HG03039 (cell line): Measurements from ENCODE around the gene NSUN7.
"Not testable (repeated sequence)": the region's sequence is repeated elsewhere in the genome, so short reads cannot be mapped to it uniquely, and the experiment has no call there.

ENCODE experiments used
- ATAC-seq: cut with Tn5 transposase; IDR thresholded peaks from one replicate; pipeline ENCODE4 v1.9.1; 2021; ENCODE audit warnings: mild to moderate bottlenecking, moderate library complexity; ENCODE audit not compliant: unreplicated experiment

The NSUN7 gene

DNA sequence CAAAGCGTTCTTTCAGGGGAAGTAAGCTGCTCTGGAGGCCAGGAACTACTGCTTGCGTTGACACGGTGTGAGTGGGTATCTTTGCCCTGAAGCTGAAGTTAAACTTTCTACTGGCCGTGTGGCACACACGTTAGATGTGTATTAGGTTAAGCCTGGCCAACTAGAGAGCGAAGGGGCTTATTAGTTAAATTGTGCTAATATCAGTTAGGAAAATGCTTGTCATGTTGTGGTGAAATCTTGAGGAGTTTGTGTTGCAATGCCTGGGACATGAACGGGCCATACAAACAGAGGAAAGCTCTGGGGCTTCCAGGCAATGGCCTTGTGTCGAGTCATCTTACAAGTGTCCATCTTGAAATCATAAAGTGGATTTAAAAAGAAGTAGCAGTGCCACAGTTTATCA, 62.6 kb downstream of the NSUN7 start:
- no peak for ATAC-seq

DNA sequence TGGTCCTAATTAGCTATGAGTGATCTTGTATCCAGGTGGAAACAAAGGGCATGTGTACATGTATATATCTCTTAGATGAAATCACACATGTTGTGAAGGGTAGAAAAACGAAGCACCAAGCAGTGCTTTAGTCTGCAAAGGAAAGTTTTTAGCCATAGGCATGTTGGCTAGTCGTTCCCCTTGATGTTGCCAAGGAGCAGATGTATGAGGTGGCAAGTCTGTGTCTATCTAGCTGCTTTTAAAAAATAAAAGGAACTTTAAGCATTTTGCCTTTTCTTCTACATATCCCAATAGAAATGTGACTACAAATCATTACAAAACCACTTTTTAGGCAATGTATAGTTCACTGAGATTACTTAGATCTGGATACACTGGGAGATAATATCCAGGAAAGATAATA, 63.1 kb downstream of the NSUN7 start:
- ATAC-seq, result no peak

DNA sequence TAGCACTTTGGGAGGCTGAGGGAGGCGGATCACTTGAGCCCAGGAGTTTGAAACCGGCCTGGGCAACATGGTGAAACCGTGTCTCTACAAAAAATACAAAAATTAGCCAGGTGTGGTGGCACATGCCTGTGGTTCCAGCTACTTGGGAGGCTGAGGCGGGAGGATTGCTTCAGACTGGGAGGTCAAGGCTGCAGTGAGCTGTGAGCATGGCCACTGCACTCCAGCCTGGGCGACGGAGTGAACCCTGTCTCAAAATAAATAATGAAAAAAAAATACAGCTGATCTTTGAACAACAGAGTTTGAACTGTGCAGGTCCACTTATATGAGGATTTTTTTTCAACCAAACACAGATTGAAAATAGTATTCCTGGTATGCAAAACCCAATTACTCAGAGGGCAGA, 67.4 kb downstream of the NSUN7 start:
- ATAC-seq, result not testable (repeated sequence)

DNA sequence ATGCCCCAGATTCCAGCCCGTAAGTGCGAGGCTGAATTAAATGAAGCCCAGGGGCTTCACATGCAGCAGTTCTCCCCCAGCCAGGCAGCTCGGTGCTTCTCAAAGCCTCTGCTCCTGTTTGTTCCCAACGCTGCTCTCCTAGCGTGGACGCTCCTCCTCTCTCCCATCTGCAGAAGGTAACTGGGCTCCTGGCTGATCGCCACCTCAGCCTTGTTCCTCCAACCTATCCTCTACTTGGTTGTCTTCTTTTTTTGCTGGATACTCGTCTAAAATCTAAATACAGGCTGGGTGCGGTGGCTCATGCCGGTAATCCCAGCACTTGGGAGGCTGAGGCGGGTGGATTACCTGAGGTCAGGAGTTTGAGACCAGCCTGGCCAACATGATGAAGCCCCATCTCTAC, 70.3 kb downstream of the NSUN7 start:
- ATAC-seq, result no peak

DNA sequence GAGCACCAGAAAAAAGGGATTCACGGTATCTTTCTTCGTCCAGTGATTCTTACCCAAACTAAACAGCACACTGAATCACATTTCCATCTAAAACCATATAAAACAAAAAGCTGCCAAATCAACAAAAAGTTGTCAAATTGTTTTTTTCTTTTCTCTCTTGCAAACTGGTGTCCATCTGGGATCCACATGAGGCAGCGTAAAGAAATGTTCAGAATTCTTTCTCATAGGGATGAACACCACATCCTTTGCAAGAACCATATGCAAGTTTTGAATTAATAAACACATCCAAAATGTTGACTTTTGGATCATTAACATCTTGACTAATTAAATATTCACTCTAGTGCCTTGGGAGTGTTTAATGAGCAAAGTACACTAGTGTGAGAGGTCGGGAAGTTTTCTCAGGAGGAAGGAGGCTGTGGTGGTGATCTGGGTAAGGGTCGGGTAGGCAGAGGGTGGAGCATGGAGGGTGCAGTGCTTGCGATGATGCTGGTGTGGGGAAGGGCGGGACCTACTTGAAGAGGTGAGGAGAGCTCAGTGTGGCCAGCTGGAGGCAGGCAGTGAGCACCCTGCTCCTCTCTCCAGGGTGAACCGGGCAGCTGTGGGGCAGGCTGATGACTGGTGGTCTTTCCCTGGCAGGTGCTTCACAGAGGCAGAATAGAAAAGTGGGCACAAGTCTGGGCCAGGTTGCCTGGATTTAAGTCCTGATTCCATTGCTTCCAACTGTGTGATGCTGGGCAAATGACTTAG, 72.8 kb downstream of the NSUN7 start:
- ATAC-seq, result no peak

DNA sequence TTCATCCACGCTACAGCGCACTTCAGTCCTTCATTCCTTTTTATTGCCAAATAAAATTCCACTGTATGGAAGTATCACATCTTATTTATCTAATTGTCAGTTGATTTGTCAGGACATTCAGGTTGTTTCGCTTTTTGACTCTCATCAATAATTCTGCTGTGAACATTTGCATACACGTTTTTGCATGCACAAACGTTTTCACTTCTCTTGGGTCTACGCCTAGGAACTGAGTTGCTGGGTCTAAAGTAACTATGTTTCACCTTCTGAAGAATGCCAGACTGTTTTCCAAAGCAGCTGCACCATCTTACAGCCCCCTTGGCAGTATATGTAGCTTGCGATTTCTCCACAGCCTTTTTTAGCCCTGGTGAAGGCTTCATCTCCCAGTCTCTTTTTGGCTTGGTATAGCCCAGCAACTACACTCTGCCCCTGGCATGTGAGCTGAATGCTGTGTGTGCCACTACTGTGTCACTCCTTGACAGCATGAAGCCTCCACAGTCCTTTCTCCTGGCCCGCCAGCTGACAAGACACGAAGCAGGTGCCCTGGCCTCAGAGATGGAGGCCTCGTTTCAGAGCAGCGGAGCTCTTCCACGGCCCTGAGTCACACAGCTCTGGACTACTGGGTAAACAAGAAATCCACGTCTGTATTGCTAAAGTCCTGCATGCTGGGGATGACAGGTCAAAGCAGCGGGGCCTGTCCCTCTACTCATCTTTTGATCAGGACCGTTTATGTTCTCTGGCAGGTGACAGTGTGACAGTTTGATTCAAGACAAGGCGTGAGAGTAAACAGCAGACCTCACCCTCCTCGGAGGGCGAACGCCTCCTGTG, 75.5 kb downstream of the NSUN7 start:
- no peak for ATAC-seq

DNA sequence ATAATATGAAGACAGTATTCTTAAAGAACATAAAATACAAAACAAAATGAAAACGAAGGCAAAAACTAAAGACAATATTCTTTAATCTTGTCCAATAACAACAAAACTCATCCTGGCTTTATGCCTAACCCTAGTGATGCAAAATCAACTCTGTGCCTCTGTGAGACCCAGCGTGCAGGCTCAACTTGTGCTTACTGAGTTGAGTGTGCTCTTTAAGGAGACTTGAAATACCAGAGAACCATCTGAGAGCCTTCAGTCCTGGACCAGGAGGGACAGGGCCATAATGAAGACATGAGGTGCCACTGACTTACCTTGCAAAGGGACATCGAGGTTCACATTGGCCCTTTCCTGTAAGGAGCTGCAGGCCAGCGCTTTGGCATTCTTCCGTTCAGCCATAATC, 77.1 kb downstream of the NSUN7 start:
- ATAC-seq, result no peak

DNA sequence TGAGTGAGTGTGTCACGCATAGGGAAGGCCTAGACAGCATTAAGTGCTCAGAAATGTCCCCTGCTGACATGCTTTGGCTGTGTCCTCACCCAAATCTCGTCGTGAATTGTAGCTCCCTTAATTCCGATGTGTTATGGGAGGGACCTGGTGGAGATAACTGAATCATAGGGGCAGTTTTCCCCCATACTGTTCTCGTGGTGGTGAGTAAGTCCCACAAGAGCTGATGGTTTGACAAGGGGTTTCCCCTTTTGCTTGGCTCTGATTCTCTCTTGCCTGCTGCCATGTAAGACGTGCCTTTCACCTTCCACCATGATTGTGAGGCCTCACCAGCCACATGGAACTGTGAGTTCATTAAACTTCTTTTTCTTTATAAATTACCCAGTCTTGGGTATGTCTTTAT, 78.0 kb downstream of the NSUN7 start:
- no peak for ATAC-seq

DNA sequence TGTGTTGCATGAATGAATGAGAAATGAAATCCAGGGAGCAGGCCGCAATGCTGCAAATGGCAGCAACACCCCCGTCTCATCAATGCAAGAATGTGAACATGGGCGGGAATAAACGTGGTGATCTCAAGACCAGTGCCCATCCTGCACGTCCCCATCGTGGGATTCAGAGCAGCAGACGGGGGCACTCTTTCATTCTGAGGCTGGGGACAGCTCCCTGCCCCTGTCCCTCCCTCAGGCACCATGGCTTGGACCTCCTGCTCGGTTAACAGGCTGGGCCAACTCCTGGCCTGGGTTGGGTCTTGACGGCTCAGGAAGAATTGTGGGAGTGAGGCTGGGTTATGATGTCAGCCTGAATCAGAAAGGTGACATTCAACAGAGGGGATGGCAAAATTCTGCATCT, 78.9 kb downstream of the NSUN7 start:
- no peak for ATAC-seq

DNA sequence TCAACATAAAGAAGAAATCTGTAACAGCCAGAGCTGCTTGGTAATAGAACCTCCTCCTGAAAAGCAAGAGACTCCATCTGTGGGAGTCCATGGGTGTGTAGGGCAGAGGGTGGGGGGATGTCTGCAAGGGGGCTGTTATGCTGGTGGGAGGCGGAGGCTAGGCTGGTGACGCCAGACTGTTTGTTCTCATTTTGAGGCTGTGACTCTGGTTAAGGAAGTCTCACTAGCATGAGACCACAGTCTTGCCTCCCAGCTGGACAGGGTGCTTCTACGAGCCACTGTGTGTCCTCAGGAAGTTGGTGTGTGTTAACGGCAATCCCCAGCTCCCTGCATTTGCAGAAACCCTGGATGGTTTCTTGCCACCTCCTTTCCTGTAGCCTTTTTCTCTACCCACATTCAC, 79.8 kb downstream of the NSUN7 start:
- no peak for ATAC-seq

DNA sequence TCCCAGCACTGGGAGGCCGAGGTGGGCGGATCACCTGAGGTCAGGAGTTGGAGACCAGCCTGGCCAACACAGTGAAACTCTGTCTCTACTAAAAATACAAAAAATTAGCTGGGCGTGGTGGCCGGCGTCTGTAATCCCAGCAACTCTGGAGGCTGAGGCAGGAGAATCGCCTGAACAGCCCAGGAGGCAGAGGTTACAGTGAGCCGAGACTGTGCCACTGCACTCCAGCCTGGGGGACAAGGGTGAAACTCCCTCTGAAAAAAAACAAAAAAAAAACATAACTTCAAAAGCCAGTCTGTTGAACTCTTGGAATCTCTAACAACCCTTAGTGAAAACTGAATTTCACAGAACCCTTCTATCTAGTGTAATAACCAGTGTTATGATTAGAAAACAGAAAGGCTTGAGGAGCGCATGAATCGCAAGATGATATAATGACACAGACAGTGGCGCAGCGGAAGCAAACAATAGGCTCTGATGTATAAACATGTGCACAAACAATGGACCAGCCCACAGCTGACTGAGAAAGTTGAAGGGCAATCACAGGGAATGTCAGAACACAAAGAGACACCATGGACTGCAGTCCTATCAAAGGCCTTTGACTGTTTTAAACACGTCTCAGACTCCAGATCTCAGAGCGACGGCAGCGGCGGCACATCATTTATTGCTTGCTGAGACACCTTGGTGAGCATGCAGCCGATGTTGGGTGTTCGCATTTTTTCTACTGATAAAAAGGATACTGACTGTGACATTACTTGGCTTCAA, 81.6 kb downstream of the NSUN7 start:
- no peak for ATAC-seq

DNA sequence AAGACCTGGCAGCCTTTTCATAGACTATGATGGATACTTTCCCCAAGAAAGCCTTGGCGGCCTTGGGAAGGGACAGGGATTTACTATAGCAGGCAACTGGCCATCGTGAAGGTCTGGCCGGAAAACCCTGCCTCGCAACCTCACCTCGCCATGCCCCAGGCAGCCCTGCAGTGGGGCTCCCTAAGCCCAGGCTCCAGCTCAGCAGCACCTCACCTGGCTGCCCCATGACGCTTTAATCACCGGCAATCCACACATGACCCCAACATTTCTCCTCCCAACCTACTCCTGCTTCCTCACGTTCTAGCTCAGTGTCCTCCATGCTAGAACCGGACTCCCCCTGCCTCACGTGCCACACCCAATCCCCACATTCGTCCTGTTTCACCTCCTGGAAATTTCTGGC, 82.4 kb downstream of the NSUN7 start:
- ATAC-seq, result no peak

DNA sequence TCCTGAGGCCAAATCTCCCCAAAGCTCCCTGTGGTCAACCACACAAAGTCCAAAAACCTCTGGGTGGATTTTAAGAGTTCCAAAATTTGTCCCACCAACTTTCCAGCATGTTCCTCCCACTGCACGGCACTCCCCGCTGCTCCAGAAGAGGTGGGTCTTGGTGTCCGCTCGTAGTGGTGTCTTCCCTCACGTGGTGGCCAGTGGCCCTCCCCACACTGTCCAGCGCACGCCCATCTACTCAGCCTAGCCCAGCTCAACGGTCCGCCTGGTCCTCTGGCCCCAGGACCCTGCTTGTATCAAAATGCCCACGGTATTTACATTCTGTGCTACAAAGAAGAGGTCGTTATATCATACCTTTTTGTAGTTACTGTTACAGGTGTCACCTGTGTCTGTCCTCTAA, 83.5 kb downstream of the NSUN7 start:
- no peak for ATAC-seq

DNA sequence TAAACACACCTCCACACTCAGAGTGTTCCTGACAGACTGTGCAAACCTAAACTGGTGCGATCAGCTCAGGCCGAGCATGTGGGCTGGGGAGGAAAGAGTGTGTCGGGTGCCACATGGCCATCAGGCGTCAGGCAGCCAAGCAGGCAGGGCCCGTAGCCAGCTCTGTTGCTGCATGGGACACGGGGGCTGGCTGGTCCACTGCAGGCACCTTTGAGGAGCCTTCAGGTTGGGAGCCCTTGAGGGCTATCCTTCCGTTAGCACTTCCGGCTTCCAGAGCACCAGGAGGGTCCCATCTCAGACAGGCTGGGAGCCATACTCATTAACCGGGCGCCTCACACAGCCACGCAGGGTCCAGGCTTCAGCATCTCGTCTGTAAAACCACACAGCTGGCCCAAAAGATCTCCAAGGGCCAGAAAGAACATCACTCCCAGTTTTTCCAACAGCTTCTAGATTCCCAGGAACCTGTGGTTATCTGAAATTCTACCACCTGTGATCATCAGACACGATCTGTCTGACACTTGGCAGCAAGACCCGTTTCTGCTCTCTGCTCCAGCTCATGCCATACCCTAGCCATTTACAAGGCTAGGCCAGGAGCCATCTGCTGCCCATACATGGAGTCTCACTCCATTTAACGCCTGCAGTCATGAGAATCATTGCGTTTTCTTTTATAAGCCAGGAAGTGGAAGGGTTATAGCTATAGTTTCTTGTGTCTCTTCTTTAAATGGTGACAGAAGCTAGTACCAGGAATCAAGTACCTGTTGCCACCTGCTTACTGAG, 87.5 kb downstream of the NSUN7 start:
- no peak for ATAC-seq

DNA sequence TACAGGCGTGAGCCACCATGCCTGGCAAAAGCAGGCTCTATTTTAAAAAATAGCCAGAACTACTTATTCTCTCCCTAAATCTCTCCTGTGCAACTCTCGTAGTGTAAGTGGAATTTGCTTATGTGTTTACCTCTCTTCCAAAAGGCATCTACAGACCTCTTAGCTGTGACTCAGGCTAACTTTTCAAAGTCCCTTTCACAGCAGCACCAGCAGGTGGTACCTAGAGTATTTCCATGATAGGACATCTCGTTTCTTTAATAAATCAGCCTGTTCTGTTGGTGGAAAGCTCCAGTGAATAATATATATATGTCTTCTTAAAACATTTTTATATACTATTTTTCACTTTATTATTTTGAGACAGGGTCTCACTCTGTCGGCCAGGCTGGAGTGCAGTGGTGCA, 89.0 kb downstream of the NSUN7 start:
- ATAC-seq, result no peak

DNA sequence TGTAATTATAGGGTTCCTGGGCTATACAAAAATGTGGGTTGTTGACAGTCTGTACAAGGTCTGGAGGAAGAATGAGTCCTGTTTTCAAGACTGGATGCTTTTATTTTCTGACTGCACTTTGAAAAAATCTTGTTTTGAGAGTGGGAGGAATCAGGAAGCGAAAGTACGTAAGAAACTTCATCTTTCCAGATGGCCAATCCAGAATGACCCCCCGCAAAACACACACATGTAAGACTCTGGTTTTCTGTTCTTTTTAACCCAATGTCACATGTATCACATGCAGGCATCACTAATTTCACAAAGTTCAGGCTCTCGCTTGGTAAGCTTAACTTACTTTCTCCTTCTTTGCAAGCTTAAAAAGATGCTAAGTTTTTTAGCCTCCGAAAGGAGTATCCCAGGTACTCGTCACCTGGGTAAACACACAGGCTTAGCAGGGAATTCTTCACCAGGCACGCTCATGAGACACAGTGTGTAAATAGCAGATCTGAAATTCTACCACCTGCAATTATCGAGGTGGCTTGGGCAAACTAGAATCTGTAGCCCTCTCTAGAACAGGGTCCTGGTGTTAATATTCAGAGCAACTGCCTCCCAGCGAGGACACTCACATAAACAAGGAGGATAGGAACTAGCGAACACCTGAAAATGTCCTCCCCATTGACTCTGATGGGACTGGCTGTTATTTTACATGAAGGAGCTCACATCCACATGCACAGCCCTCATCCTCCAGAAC, 90.7 kb downstream of the NSUN7 start:
- ATAC-seq, result no peak

DNA sequence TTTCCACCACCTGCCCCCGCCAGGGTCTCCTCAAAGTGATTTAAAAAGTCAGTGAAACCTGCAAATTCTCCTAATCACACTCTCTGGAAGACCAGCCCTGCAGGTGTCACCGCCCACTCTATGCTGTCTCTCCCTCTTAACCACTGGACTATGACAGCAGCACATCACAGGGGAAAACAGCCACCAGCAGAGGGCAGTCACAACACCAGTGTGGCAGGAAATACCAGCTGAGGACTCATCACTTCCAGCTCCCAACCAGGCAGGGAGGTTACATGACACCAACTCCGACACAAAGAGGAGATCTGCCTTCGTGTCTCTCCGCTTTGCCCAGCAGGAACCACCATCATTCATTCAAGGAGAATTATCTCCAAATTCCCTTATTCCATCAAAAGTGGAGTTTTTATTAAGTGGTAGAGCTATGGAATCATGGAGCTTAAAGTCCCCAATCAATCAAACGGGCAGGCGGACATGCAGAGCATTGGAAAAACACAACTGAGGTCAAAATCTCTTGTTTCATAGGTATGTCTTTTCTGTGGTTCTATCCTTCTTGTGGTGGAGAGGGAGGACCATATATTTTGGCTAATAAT, 91.3 kb downstream of the NSUN7 start:
- ATAC-seq, result peak; percentile 78

DNA sequence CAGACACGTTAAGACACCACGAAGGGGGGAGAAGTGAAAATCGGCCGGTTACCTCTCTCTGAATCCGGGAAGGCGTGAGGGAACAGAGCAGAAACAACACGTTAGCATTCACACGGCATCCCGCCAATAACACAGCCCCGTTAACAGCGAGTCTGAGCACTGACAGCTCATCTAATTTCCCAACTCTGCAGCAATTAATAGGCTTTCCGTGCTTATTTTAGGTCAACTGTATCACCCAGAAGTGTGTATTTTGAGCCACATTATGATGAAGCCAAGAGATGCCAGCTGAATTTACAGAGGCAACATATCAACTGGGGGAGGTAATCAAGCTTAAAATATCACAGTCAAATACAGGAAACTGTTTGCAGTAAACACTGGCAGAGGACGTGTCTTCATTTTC, 92.6 kb downstream of the NSUN7 start:
- no peak for ATAC-seq

DNA sequence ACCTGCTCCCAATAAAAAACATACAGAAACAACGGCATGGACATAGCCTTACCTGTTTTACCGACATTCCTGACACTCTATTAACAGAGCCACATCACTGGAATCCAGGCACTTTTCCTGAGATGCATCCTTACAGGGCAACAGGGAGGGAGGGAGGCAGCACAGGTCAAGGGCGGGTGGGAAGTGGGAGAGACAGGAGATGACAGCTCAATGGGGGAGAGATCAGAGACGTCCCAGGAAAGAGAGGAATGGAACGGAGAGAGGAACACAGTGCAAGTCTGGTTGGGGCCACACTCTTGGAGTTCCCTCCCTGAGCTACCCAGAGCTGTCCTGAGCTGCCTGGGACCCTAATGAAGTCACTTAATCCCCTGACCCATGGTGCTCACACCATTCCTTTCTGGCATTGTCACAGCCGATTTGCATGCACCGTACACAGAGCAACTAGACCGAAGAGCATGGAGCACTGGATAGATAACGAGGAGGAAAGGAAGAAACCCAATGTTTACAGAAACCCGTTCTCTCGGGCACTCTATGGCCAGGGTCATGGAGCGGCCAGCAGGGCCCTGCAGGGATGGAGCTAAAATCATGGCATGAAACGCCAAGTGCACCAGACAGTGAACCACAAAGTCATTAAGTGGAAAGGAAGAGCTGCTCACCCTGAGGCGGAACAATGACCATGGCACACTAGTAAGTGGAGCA, 93.1 kb downstream of the NSUN7 start:
- ATAC-seq, result no peak
